Left colon (tissue), 2 donors: Measurements from ENCODE around the gene SVIP. TPM values are rescaled to one million over a fixed set of nuclear protein-coding genes. Genes with fewer than 3 reads are reported as not detected.

Experiments used
- ATAC-seq: fragments of 200-7000 bp; cut with Tn5 transposase; one replicate; pipeline ENCODE4 v1.9.1; 2020; ENCODE audit warnings: mild to moderate bottlenecking, moderate library complexity
- DNase-seq, 2 donors: peaks; one replicate each; pipeline ENCODE4 v3.0.0-alpha.2; 2020
- intact Hi-C, 2 donors: fragments of 100-400 bp; cut with DNase I in 1 of 2; cut with micrococcal nuclease in 1 of 2; formaldehyde crosslinking; loops; one replicate each; pipeline versions ENCODE4 v1.11.2 to v1.14.0; 2022; cut with DNase I, micrococcal nuclease
- total RNA-seq, 2 donors: library from RNA; stranded (reverse); fragmentation: NEBNext Ultra II Directional; extraction: Animal tissue kit (Norgen Biotek cat#: 25700); gene quantifications; one replicate each; pipeline ENCODE4 v1.2.1, GENCODE V29; 2021
- donor health status: DM: no; HTN: no; CAD: no.
- donor health status: DM: yes; HTN: yes; CAD: no.

The SVIP gene
- total RNA-seq, 2 donors from 2014 or later, result 21.7 to 30.2 TPM

DNA sequence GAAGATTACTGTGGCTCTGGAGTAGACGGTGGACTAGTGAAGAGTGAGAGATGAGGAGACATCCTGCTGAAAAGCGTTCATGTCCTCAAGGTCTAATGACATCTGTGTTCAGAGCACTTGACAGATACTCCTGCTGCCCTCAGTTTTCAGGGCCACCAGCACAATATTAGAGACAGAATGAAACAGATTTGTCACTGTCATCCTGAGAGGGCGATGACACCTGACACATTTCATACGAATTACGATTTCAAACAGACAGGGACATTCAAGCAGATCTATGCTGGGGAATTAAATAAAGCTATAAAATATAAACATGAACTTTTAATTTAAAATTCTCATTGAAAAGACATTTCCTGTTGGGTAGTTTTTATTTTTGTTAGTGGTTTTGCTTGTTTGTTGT is 29.1 kb downstream of the SVIP start:
- no peak for DNase-seq
- no peak for ATAC-seq
- intact Hi-C loops, result no loop called here

DNA sequence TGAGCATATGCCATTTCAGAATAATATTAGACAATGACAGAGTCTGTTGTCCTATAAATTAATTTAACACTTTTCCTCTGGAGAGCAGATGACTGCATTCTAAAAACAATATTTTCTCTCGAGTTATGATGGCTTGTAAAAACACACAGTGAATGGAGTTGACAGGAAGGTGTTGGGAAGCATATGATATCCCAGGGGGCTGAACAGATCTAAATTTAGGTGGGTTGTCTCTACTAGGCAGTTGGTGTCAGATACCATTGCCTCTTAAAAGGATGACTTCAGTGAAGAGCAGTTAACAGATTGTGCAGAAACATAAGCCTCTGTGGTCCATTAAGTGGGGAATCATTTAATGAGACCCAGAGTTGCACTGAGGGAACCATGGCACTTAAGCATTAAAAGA is 30.7 kb downstream of the SVIP start:
- DNase-seq (no peak), ATAC-seq (no peak)
- intact Hi-C loops, result no loop called here

DNA sequence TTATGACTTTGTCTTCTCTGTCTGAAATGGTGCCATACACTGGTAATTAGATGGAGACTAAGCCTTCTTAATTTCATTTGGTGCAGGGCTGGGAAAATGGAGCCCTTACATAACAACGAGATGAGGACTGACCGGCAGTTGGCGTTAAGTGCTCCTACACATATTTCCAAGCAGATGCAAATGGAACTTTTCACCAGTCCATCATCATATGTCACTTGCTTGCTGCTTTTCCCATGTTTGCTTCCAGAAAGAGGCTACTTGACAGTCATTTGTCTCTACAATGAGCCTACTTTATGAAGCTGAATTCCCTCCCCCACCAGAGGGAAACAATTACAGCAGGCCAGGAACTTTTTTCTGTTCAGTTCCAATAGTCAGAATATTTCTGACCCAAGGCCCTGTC is 32.6 kb downstream of the SVIP start:
- ATAC-seq, result no peak
- no peak for DNase-seq
- intact Hi-C loops, result no loop called here

DNA sequence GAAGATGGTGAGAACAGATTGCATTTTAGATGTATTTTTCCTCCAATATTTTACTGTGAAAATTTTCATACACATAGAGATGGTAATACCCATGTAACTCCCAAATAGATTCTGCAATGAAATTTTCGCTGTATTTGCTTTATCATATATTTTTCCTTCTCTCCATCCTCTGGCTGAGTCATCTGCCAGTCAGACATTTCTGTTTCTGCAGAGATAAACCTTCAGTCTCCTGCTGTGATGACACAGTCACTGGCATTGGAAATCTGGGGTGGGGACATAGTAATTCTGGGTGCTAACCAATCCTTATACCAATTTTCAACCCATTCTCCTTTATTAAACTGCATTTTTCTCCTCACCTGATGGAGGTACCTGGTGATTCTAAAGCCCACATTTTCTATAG is 33.7 kb downstream of the SVIP start:
- intact Hi-C loops, result no loop called here
- no peak for ATAC-seq
- no peak for DNase-seq

DNA sequence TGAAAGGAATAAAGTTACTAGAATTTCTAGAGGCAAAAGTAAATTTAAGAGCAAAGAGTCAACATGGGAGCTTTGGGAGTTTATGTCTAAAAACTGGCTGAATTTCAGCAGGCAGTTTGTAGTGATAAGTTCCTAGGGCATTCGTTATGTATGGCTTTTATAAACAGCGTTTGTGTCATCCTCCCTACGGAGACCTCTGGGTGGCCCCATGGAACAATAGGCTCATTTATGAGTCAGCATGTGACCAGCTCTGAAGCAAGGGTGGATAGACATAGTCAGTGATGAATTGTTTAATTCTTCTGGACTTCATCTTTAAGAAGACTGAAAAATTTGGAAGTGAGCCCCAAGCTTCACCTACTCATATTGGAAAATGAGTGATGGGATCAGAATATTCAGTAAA is 37.1 kb downstream of the SVIP start:
- peak; percentile 44 for ATAC-seq
- no peak for DNase-seq
- intact Hi-C loops, result no loop called here

DNA sequence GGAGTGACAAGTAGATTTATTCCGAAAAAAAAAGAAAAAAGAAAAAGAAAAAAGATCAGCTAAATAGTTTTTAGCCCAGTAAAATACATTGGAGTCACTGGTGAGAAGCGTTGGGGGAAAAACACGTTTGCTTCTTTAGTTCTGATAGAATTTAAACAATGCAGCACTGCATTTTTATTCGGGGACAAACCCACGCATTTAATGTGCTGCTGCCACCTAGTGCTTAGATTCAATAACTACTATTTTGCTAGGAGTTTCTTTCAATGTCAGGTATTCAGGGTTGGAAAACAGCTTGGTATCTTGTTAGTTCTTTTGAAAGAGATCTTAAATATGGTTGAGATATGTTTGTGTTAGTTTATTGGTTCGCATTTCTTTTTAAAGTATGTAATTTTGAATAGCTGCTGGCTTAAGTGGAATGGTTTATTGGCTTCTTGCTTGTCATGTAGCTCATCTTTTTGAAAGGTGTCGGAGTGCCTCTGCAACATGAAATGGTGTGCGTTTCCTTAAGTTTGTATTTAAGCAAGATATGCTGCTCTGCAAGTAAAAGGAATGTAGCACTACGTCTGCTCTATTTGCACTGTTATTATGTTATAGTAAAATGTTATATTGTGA is 41.9 kb downstream of the SVIP start:
- intact Hi-C loops, result loop anchor here in 1 of 2 donors (5.0 kb wide), 1 partner anchor 455 kb away; no protein-coding TSS in a partner anchor
- peak; percentile 53 for ATAC-seq

DNA sequence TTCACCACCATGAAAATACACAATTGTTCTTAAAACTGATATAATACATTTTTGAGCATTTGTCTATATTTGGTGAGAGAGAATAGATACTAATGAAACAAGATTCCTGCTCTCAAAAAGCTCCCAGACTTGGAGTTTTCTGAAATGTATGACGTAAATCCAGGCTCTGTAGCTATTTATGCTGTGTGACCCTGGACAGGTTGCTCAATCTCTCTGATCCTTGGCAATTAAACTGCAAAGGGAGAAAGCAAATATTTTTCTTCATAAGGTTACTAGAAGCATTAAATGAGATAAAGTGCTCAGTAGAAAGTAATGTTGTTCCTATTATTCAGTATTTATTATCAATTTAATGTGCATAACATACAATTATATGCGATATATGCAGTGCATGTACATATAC is 42.5 kb downstream of the SVIP start:
- DNase-seq, result no peak
- intact Hi-C loops, result loop anchor here in 1 of 2 donors (5.0 kb wide), 1 partner anchor 455 kb away; no protein-coding TSS in a partner anchor
- no peak for ATAC-seq

More for the DNA sequence above, 41.9 kb downstream of the SVIP start:
- no peak for DNase-seq

DNA sequence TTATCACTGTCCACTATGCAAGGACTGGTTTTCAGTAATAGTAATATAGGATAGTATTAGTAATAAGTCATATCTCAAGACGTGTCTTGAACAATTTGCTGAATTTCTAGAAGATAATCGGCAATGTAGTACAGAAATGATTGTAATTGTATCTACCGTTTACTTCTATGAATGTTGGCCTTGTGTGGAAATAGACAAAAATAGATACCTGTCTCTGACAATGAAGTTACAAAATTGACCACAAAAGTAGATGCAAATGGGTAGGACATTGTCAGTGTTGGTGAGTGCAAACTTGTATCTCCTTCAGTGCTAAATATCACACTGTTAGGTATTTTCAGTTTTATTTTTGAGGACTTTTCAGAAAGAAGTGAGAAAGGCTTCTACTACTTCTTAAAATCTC is 43.1 kb downstream of the SVIP start:
- ATAC-seq, result no peak
- intact Hi-C loops, result loop anchor here in 1 of 2 donors (5.0 kb wide), 1 partner anchor 454 kb away; no protein-coding TSS in a partner anchor
- no peak for DNase-seq

DNA sequence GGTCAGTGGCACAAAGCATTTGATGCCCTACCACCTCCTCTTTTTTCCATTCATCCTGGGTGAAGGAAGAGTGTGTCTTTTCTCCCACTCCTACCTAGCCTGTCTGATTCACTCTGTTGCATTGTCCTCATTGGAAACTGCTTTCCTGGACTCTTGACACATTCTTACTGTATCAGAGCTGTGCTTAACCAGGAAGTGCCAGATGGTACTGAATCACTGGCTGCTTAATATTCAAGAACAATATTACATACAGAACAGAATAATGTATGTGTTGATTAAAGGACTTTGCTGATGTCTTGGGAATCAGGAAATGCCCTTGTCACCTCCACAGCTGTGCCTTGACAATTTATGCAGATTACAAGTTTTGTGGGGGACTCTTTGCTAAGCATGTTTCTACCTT is 44.4 kb downstream of the SVIP start:
- DNase-seq, result no peak
- intact Hi-C loops, result loop anchor here in 1 of 2 donors (5.0 kb wide), 1 partner anchor 453 kb away; no protein-coding TSS in a partner anchor
- no peak for ATAC-seq

DNA sequence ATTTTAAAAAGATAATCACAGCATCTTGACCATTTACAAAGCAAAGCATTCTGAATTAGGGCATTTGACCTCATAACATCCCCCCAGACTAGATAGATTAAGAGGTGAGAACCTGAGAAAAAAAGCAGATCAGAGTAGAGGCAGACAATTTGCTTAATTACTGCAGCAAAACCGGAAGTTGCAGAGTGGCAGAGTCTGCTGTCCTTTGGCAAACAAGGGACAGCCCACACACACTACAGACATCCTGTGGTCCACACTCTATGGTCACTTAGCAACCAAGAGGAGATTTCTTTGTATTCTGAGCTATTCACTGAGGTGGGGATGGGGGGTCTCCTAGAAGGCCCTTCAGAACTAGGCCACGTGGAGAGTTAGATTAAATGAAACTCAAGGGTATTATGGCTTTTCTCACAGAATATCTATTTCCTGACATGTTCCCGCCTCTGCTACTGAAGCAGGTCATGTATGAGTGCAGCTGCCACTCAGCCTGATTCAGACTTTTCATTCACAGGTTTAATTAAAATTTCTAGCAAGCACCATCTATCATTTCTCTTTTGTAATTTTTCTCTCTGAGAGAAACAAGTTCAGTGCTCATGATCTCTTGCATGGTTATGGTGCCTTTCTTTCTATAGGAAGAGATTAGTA is 48.5 kb downstream of the SVIP start:
- DNase-seq, result no peak
- no peak for ATAC-seq
- intact Hi-C loops, result no loop called here

DNA sequence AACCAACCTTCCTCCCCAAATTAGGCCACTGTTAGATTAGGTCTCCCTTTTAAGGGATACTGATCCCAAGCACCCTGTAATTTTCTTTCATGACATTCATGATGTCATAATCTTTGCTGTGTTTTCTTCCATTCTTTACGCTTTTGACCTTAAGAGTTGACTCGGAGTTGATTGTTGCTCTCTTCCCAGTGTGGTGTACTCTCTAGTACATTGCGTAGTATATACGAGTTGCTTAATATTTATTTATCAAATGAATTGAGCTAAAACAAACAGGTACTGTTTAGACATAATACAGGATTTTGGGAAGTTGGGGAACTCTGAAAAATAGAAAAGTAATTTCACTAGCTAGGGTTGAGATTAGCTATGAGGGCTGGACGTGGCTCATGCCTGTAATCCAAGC is 49.8 kb downstream of the SVIP start:
- intact Hi-C loops, result no loop called here
- no peak for ATAC-seq
- DNase-seq, result no peak

DNA sequence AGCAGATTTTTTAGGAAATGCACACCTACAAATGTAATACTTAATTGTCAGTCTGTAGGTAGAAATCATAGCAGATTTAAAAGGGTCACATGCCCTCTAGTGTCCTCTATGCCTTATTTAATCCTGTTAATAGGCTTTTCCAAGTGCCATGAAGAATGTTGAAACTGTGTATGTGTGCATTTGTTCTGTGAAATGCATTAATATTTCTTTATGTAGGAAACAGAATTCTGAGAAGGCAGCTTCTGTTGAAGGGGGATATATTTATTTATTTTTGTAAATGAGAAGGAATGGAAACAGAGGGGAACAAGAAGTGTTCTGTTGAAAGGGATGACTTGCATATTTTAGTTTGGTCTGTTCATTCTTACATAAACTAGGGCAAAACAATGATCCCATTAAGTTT is 51.0 kb downstream of the SVIP start:
- ATAC-seq, result no peak
- no peak for DNase-seq
- intact Hi-C loops, result no loop called here

DNA sequence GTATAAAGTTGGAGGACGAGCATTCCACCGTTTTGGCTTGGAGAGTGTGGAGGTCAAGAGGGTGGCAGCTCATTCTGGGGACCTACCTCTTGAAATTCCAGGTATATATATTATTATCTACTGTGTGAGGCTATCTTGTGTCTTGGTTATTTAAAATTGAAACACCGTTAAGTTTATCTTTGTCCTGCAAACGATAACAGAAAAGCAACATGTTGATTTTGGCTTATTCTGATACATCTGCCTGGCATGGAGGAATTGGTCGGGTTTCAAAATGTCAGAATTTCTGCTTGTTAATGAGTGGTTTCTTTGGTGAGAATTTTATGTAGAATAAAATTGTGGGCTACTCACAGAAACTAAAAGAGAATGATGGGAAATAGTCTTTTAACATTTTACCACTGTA is 54.4 kb downstream of the SVIP start:
- DNase-seq, result no peak
- ATAC-seq, result no peak
- intact Hi-C loops, result no loop called here

DNA sequence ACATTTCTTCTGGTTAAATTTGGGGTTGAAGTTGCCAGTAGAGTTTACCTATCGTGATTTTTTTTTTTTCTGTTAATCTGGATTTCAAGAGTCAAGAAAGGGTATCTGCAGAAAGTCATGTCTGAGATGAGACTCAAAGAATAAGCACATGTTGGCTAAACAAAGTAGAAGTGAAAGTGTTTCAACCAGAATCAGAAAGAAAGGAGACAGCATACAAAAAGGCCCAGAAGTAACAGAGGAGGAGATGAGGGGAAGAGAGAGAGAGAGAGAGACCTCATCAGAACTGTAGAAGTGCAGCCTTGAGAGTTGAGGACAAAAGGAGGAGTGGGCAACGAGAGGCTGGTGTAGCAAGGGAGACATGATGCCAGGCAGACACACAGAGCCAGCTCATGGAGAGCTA is 54.9 kb downstream of the SVIP start:
- intact Hi-C loops, result no loop called here
- no peak for ATAC-seq
- no peak for DNase-seq

DNA sequence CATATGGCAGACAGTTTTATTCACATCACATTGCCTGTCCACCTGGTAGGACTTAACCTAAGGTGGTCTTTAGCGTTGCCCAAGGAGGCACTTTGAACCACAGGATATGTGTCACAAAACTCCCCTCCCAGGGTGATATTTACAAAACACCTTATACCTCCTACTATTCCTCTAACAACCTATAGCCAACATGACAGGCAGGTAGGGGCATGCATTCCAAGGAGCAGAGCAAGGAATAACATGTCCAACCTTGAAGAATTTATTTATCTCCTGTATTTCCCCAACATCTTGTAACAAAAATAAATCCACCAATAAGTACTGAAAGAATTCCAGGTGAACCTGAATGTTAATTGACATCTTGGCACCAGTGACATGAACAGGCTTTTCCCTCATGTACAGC is 60.5 kb downstream of the SVIP start:
- ATAC-seq (no peak), DNase-seq (no peak)
- intact Hi-C loops, result no loop called here

Other genes with a start within 250 kb of the SVIP start
- 10 to 100 TPM; 13.3 to 17.5 TPM for gene FANCF, start 204.0 kb downstream of the SVIP start, total RNA-seq
- gene GAS2, start 163.2 kb downstream of the SVIP start, total RNA-seq, result 1 to 10 TPM; 1.6 to 2.5 TPM
- not detected for gene CCDC179, start 30.7 kb upstream of the SVIP start, total RNA-seq